ENCODE data around the gene S100A8.

S100A8 gene

DNA sequence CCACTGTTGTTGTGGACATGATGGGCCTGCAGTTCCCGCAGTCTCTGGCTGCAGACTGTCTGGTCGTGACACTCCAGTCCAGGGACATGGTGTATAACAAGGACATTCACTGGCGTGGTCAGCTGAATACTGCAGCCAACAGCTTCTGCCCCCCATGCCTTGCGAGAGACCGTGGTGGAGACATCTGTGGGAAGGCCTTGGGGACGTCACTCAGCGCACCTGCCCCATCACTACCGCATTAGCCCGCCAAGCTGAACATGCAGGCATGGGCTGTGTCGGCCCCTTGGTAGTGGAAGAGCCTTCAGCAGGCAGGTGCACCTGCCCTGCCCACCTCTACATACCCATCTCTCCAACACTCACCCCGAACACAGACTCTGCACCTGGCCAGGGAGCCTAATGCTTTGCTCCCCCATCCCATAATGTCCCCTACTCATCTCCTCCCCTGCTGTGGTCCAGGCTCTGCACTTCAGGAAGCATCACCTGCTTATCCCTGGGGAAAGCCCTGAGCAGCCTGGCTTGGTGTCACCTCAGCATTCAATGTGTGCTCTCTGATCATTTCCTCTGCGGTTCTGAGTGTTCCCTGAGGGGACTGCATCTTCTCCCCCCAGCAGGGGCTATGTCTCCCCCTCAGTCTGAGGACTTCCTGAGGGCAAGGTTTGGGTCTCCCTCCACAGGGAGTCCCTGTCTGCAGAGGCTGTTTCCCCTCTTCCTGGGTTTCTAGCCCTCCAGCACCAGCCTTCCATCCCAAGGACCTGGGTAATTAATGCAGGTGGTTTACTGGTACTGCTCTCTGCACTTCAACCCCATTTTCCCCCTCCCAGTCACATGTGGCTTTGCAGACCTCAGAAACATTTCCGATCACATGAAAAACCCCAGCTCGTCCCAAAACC, 45.4 kb downstream of the S100A8 start:
- DNase-seq = no peak

GRCh38 chr1:153344718-153345025, 46.2 kb downstream of the S100A8 start:
- DNase-seq = no peak

DNA sequence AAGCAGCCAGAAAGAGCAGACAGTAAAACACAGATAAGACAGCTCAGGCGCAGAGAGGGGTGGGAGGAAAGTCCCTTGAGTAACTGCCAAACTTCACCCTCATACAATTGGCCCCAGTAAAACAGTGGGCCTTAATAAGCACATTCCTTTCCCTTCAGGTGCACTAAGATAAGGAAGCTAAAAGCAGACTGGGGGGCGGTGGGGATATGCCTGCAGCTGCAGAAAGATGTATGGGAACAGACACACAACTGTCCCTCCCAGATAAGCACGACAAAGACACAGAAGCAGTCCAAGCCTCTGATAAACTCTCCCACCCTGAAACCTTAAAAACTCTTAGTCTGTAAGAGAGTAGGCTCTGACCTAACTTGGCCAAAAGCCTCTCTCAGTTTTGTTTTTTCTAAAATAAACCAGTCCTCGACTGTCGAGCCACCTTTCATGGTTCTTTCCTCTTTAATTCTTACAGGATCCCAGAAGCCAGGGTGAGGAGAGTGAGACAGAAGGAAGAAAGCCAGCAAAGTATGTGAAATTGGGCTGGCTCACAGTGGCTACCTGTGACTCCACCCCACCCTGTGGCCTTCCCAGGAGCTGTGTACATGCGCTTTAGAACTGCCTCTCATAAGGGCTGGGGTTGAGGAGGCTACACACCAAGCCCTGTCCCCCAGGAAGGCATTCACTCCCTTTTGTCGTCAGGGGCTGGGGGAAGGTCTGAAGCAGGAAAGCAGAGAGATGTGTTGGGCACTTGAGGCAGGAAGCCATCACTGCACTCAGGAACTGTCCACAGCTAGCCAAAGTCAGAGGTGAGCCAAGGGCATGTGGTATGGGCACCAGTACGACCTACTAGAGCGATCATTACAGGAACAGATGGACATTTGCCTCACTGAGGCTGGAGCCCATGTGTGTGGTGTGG, 46.8 kb downstream of the S100A8 start:
- no peak for DNase-seq

DNA sequence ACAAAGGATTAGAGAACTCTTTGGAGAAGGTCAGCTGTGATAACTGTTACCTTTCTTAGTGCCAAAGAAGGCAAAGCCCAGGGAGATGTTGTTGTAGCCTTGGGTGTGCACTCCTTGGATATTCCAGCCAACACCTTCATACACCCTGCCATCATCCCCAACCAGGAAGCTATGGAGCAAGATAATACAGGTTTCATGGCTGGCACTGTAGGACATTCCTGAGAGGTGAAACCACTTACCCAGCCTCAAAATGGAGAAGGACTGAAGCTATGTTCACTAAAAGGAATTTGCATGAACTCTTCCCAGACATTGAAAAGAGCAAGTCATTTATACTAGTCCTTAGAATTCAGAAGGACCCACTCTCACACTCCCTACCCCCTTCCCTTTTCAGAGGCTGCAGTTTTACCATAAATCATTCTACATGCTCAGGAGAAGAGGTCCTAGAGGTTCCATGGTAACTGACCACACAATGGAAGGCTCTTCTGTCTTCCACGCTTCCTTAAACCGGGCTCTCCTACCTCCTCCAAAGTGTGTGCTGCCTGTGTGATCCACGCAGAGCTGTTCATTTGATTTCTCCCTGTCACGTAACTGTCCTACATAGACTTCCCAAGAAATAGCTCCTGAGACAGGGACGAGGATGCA, 47.7 kb downstream of the S100A8 start:
- no peak for DNase-seq

GRCh38 chr1:153342178-153342577, 48.7 kb downstream of the S100A8 start:
- DNase-seq = no peak

DNA sequence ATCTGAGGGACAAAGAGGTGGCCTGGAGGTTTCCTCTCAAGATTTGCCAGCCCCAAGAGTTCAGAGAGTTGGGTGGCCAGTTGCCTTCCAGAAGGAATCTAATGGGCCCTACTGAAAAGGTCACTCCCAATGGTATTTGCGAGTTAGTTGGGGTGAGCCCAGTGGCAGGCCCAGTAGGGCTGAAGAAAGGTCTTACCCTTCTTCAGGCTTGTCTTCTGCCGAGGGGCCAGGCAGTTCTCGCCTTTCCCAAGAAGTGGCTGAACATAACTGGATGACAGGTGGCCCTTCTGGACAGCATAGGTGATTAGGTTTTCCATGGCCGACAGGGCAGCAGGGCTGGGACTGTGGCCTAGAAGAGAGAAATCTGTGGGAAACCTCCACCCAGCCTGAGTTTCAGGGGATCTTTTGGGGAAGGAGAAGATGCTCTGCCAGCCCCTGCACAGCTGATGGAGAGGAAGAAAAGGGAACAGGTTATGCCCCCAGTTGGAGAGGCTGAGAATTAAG, 49.4 kb downstream of the S100A8 start:
- no peak for DNase-seq

GRCh38 chr1:153340356-153340755, 50.5 kb downstream of the S100A8 start:
- DNase-seq = no peak

Data from NCI-H1694 treated with DMSO at 0.1 percent for 48 hours (cell line).